Neural cell (in vitro differentiated cells): Measurements from ENCODE around the gene IDS. TPM values are rescaled to one million over a fixed set of nuclear protein-coding genes. Genes with fewer than 3 reads are reported as not detected.

ENCODE experiments used
- H2AFZ ChIP-seq: fragments of 200-600, 300-800 bp; sonication (generic), shearing (Covaris generic); 2 replicates; pipeline ENCODE4 v1.6.0; 2014; ENCODE audit warnings: low read depth, mild to moderate bottlenecking, antibody characterized with exemption, low read length, moderate library complexity
- H3F3A ChIP-seq: fragments of 200-600 bp; shearing (Covaris generic); 2 replicates; pipeline ENCODE4 v1.6.1; 2016; ENCODE audit warnings: mild to moderate bottlenecking, moderate library complexity, mixed read lengths, antibody characterized with exemption, low read length; ENCODE audit not compliant: insufficient read depth, poor library complexity, severe bottlenecking
- H3K27ac ChIP-seq: fragments of 200-600, 300-800 bp; sonication (generic), shearing (Covaris generic); 2 replicates; pipeline ENCODE4 v1.5.1; 2014; ENCODE audit warnings: mild to moderate bottlenecking, low read length, moderate library complexity
- H3K27me3 ChIP-seq: fragments of 300-800, 200-600 bp; sonication (generic), shearing (Covaris generic); 2 replicates; pipeline ENCODE4 v1.6.0; 2014; ENCODE audit warnings: mild to moderate bottlenecking, low read depth, low read length, moderate library complexity; ENCODE audit not compliant: insufficient read depth
- H3K36me3 ChIP-seq: fragments of 300-800, 200-600 bp; sonication (generic), shearing (Covaris generic); 2 replicates; pipeline ENCODE4 v1.5.1; 2014; ENCODE audit warnings: mild to moderate bottlenecking, antibody characterized with exemption, low read length, moderate library complexity; ENCODE audit not compliant: insufficient read depth
- H3K4me2 ChIP-seq: fragments of 300-800, 200-600 bp; sonication (generic), shearing (Covaris generic); 2 replicates; pipeline ENCODE4 v1.6.0; 2014; ENCODE audit warnings: mild to moderate bottlenecking, low read length
- H3K4me3 ChIP-seq: fragments of 300-800, 200-600 bp; sonication (generic), shearing (Covaris generic); 2 replicates; pipeline ENCODE4 v1.5.1; 2014; ENCODE audit warnings: mild to moderate bottlenecking, low read length, moderate library complexity
- H3K79me2 ChIP-seq: fragments of 200-600 bp; shearing (Covaris generic); replicated peaks from 2 replicates; pipeline ENCODE4 v1.6.0; 2014; ENCODE audit warnings: mild to moderate bottlenecking, low read length, moderate library complexity; ENCODE audit not compliant: insufficient read depth
- H3K9ac ChIP-seq: fragments of 300-800, 200-600 bp; sonication (generic), shearing (Covaris generic); 2 replicates; pipeline ENCODE4 v1.6.1; 2016; ENCODE audit warnings: mild to moderate bottlenecking, low read length, mixed read lengths
- H3K9me2 ChIP-seq: fragments of 200-600 bp; shearing (Covaris generic); 2 replicates; pipeline ENCODE4 v1.6.1; 2016; ENCODE audit warnings: mild to moderate bottlenecking, low read length, mixed read lengths; ENCODE audit not compliant: insufficient read depth
- H3K9me3 ChIP-seq: fragments of 200-600, 300-800 bp; sonication (generic), shearing (Covaris generic); 2 replicates; pipeline ENCODE4 v1.6.1; 2016; ENCODE audit warnings: mild to moderate bottlenecking, mixed run types, low read length, moderate library complexity, mixed read lengths
- H4K20me1 ChIP-seq: fragments of 200-600 bp; shearing (Covaris generic); 2 replicates; pipeline ENCODE4 v1.6.1; 2016; ENCODE audit warnings: mild to moderate bottlenecking, mixed run types; ENCODE audit not compliant: insufficient read depth
- CTCF ChIP-seq: fragments of 450-650 bp; IDR thresholded peaks from 2 replicates; pipeline ENCODE4 v1.5.1; 2014; ENCODE audit warnings: antibody characterized with exemption, mild to moderate bottlenecking, moderate library complexity; ENCODE audit not compliant: poor library complexity, severe bottlenecking
- EP300 ChIP-seq: fragments of 450-650 bp; conservative IDR thresholded peaks from 2 replicates; pipeline ENCODE4 v1.6.1; 2014; ENCODE audit warnings: antibody characterized with exemption, mild to moderate bottlenecking, moderate library complexity; ENCODE audit not compliant: poor library complexity, severe bottlenecking
- EZH2 ChIP-seq: fragments of 200-600, 300-800 bp; shearing (Covaris generic), sonication (generic); IDR thresholded peaks from 2 replicates; pipeline ENCODE4 v1.6.1; 2014; ENCODE audit warnings: antibody characterized with exemption, low read length, borderline replicate concordance, mild to moderate bottlenecking; ENCODE audit not compliant: insufficient read depth, poor library complexity, severe bottlenecking
- MXI1 ChIP-seq: fragments of 450-650 bp; conservative IDR thresholded peaks from 2 replicates; pipeline ENCODE4 v1.6.1; 2014; ENCODE audit warnings: antibody characterized with exemption, mild to moderate bottlenecking; ENCODE audit not compliant: poor library complexity, severe bottlenecking
- POLR2AphosphoS5 ChIP-seq: IDR thresholded peaks from 2 replicates; pipeline ENCODE4 v1.6.1; 2012
- RAD21 ChIP-seq: fragments of 450-650 bp; conservative IDR thresholded peaks from 2 replicates; pipeline ENCODE4 v1.6.1; 2014; ENCODE audit warnings: antibody characterized with exemption, mild to moderate bottlenecking, moderate library complexity
- SMC3 ChIP-seq: fragments of 450-650 bp; conservative IDR thresholded peaks from 2 replicates; pipeline ENCODE4 v1.6.1; 2014; ENCODE audit warnings: antibody characterized with exemption, mild to moderate bottlenecking, moderate library complexity; ENCODE audit not compliant: poor library complexity
- TAF1 ChIP-seq: IDR thresholded peaks from 2 replicates; pipeline ENCODE4 v1.6.1; 2012; ENCODE audit warnings: low read depth
- polyA plus RNA-seq: library from polyadenylated mRNA; depleted of rRNA; stranded (reverse); fragments of >200 nt; gene quantifications from 2 replicates; pipeline ENCODE4 v1.2.3, GENCODE V29; 2014
- TF ChIP-seq, protein P1 (sequence below): IDR thresholded peaks from 2 replicates; pipeline ENCODE4 v1.6.1; 2012; ENCODE audit warnings: borderline replicate concordance

The IDS gene
- polyA plus RNA-seq, 1 donor from 2014 or later: 52.0 TPM

DNA sequence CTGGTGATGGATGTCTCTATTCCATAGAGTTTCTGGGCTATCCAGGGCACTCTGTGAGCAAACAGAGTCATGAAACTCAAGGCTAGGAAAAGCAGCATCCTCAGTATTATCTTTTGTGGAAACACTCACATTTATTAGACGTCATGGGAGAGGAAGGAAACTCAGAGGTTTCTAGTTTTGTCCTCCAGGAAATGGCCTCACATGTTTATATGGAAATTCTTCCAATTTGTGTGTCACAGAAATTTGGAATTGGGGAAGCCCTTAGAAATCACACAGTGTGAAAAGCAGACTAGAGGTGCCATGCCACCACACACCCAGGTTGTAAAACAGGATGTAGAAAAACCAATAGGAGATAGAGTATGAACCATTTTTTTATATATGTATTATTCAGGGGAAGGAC lies 31.1 kb downstream of the IDS start:
- Histone ChIP-seq H3K27ac (no peak overlapping the region), H3K36me3 (no peaks in the 10 kb centered on the region), H3K9me2 (no peaks in the 10 kb centered on the region), H3K9ac (no peak overlapping the region), H3K27me3 (no peaks in the 10 kb centered on the region), H3K4me2 (no peak overlapping the region), H3K4me3 (no peak overlapping the region), H3F3A (no peaks in the 10 kb centered on the region), H3K9me3 (no peaks in the 10 kb centered on the region), H2AFZ (no peak overlapping the region), H3K79me2 (no peaks in the 10 kb centered on the region), H4K20me1 (no peaks in the 10 kb centered on the region)
- TF ChIP-seq SMC3: no peak
- no peak for TF ChIP-seq MXI1
- TF ChIP-seq, protein P1, sequence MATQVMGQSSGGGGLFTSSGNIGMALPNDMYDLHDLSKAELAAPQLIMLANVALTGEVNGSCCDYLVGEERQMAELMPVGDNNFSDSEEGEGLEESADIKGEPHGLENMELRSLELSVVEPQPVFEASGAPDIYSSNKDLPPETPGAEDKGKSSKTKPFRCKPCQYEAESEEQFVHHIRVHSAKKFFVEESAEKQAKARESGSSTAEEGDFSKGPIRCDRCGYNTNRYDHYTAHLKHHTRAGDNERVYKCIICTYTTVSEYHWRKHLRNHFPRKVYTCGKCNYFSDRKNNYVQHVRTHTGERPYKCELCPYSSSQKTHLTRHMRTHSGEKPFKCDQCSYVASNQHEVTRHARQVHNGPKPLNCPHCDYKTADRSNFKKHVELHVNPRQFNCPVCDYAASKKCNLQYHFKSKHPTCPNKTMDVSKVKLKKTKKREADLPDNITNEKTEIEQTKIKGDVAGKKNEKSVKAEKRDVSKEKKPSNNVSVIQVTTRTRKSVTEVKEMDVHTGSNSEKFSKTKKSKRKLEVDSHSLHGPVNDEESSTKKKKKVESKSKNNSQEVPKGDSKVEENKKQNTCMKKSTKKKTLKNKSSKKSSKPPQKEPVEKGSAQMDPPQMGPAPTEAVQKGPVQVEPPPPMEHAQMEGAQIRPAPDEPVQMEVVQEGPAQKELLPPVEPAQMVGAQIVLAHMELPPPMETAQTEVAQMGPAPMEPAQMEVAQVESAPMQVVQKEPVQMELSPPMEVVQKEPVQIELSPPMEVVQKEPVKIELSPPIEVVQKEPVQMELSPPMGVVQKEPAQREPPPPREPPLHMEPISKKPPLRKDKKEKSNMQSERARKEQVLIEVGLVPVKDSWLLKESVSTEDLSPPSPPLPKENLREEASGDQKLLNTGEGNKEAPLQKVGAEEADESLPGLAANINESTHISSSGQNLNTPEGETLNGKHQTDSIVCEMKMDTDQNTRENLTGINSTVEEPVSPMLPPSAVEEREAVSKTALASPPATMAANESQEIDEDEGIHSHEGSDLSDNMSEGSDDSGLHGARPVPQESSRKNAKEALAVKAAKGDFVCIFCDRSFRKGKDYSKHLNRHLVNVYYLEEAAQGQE: no peak
- no peak for TF ChIP-seq POLR2AphosphoS5
- TF ChIP-seq EP300: no peak
- no peak for TF ChIP-seq TAF1
- TF ChIP-seq EZH2: no peak
- TF ChIP-seq RAD21: no peak
- no peak for TF ChIP-seq CTCF

GRCh38 chrX:149473092-149473491 lies 32.0 kb downstream of the IDS start:
- H3K36me3 ChIP-seq: no peaks in the 10 kb centered on the region
- H3F3A ChIP-seq: no peaks in the 10 kb centered on the region

More at GRCh38 chrX:149473092-149473491, 32.0 kb downstream of the IDS start:
- no peaks in the 10 kb centered on the region for H3K9me2 ChIP-seq
- H3K27me3 ChIP-seq: no peaks in the 10 kb centered on the region
- TF ChIP-seq TAF1: no peak
- no peak for TF ChIP-seq CTCF
- no peak for TF ChIP-seq EZH2
- TF ChIP-seq SMC3: no peak
- TF ChIP-seq POLR2AphosphoS5: no peak
- TF ChIP-seq MXI1: no peak
- no peak for TF ChIP-seq RAD21
- TF ChIP-seq, protein P1: no peak
- TF ChIP-seq EP300: no peak
- H3K9ac ChIP-seq: no peak overlapping the region
- no peak overlapping the region for H3K27ac ChIP-seq
- no peaks in the 10 kb centered on the region for H3K9me3 ChIP-seq
- H3K4me3 ChIP-seq: no peak overlapping the region
- no peaks in the 10 kb centered on the region for H3K79me2 ChIP-seq
- no peaks in the 10 kb centered on the region for H4K20me1 ChIP-seq
- H3K4me2 ChIP-seq: no peak overlapping the region
- no peak overlapping the region for H2AFZ ChIP-seq
